HG02973 (cell line): ENCODE measurements around the gene PLEK.
"Not testable (repeated sequence)": the region's sequence is repeated elsewhere in the genome, so short reads cannot be mapped to it uniquely, and the experiment has no call there.

Source experiments
- ATAC-seq: cut with Tn5 transposase; IDR thresholded peaks from one replicate; pipeline ENCODE4 v1.9.1; 2021; ENCODE audit warnings: moderate library complexity; ENCODE audit not compliant: unreplicated experiment

The PLEK gene

DNA sequence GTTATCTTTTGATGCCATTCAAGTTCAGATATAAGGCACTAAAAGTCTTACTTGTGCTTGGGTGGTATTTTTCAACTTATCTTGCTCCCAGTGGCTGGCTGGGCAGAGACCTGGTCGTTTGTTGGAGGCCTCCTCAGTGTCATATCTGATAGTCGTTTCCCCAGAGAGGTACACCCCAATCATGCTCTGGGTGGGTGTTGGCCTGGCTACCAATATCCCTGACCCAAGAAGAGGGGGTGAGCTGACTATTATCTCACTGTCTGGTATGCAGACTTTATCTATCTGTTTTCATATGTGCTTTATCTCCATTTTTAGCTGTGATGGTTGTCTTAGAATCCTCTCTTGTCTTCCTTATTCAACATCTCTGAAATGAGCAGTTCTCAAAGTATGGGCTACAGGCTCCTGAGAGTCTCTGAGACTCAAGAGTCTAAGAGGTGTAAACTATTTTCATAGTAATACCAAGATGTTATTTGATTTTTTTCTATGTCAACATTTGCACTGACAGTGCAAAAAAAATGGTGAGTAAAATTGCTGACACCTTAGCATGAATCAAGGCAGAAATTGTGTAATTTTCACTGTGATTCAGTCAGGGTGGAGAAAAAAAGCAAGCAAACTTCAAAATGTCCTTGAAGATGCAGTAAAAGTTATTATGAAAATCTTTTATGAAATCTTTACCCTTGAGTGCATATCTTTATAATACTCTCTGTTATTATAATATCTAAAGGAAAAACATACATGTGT lies 12.3 kb upstream of the PLEK start:
- ATAC-seq = no peak

DNA sequence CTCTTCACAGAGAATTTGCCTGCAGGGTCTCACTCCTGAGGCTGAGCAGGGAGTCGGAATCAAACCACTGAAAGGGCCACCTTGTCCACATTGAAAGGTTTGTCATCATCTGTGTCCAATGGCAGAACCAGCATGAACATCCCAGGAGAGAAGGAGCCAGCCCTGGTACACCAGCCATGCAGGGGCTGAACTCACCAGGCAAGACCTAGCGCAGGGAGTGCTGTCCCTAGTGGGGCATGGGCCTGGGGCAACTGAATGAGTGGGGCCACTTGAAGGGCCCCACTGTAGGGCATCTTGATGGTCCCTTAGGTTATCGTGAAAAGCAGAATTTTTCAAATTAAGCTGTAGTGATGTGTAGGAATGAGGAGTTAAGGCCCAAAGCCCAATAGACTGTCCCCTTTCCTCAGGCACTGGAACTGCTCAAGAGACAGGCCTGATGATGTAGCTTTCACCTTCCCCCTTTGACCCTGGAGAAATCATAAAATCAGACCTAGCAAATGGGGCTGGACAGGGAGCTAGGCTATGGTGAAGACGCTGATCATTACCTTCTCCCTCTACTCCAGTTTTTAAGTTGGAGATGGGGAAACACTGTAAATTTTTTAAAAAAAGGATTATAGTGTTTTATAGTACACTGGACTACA lies 8.4 kb upstream of the PLEK start:
- ATAC-seq = no peak

DNA sequence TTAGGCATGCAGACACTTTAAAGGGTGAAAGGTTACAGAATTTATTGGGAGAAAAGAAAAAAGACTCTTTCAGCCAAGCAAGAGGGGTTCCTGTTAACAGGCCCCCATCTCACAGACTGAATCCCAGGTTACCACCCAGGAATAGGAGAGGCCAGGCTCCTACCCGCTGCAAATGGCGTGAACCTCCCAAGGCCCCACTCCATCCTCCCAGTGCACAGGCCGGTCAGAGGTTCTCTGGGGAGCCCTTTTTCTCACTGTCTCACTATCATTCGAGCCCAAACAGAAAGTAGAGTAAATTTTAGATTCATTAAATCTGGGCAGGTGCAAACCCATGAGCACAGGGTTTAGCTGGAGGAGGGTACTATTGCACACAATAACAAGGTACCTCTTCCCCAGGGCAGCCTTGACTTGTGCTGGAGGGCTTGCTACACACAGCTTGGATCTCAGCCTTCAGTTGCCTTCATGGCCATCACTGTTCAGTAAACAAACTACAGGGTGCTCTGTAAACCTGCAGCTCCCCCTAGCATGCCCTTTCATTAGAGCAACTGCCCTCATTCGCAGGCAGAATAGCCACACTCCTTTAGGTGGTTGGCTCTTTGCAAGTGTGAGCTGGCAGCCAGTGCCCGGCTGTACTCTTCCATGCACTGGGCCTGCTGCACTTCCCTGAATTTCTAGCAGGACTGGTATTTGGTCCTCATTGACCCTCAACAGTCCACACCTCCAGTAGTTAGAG lies 7.3 kb upstream of the PLEK start:
- peak; percentile 40 for ATAC-seq

DNA sequence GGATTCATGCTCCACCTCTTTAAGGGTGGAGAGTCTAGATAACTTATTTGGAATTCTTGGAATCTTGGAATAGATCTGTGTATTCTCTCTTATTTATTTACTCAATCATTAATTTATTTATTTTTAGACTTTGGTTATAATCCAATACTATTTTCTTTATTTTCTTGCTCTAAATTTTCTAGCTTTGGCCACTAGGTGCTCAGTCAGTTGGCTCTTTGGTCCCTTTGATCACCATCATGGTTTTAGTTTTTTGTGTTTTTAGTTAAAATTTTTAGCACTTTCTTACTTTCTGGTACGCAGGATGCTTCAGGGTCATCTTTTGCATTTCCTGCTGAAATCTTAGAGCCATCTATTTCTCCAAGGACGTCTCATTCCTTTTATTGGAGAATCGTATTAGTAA lies 5.2 kb upstream of the PLEK start:
- no peak for ATAC-seq

DNA sequence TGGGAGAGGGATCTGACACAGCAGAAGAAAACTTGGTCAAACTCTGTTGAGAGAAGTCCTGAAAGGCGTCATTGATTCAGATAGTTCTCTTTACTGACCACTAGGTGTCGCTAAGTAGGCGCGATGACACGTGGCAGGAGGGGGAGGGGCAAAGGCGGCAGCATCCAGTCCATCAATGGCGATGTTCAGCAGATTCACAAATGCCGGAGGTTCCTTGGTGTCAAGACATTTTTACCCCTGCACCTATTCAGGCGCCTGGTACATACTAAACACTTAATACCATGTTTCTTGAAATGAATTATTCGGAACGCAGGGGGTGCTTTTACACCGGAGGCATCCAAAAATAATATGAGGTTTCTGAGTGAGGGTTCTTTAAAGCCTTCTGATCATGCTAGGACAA lies 3.0 kb upstream of the PLEK start:
- peak; percentile 61 for ATAC-seq

DNA sequence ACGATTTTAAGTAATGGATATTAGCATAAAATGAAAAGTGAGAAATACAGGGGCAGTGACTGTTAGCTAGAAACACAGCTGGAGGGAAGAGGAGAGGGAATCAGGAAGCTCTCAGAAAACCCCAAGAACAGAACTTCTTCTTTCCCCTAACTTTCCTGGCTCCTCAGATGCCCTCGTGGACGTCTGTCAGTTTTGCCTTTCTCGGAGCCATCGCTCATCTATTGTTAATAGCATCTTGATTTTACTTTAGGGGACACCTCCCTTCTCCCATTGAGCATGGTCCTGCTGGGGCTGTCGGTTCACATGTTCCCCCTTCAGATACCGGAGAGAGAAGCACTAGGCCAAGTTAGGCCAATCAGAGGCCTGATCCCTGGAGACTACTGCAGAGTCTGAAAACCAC lies 2.3 kb upstream of the PLEK start:
- ATAC-seq = no peak

DNA sequence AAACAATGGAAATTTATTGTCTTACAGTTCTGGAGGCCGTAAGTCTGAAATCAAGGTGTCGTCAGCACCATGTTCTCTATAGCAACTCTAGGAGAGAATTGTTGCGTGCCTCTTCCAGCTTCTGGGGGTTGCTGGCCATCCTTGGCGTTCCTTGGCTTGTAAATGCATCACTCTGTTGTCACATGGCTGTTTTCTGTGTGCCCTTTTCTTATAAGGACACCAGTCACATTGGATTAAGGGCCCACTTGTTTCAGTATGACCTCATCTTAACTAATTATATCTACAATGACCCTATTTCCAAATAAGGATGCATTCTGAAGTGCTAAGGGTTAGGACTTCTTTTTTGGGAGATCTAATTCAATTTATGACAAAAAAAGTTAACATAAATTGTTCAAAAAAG lies 1.4 kb upstream of the PLEK start:
- no peak for ATAC-seq

DNA sequence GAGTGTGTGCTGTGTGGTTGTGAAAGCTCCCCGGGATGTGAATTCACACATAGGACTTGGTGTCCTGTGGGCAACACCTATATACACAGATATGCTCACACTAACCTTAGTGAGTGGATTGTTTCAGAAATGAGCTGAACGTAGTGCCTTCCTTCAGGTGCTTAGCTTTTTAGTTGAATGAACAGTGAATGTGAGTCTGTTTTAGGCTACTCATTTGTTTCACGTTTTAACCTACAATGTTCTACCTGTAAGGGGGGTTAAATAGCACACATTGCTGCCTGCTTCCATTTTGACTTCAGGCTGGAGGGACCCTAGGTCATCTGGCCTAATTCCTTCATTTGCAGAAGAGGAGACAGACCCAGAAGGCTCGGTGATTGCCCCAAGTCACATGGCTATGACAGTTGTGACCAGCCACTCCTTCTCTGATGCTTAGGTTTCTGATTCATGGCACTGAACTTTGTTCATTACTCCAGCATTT lies 1.0 kb downstream of the PLEK start:
- no peak for ATAC-seq

DNA sequence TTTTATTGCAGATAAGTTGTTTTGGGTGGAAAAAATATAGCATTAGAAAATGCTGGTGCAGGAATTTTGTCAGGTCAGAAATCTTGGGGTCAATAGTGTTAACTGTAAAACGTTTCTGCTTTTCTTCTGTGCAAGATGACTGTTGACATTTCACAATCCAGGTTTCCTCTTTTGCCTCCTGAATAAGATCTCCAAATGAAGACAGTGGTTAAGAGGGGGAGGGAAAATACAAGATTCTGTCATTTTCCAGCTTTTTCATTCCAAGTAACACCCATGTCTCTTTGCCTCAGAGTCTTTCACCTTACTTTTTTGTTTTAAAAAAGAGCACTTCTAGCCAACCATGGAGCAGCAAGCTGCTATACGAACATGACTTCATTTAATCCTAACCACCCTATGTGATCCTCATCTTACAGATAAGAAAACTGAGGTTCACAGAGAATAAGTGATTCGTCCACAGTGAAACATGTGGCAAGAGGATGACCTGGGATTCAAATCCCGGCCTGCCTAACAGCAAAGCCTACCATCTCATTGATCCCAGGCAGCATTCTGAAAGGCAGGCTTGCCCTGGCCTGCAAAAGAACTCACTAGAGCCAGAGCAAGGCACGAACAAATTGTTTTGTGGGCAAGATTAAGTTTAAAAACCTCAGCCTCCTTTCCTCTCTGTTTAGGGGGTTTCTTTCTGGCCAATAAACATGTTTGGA lies 3.0 kb downstream of the PLEK start:
- no peak for ATAC-seq

DNA sequence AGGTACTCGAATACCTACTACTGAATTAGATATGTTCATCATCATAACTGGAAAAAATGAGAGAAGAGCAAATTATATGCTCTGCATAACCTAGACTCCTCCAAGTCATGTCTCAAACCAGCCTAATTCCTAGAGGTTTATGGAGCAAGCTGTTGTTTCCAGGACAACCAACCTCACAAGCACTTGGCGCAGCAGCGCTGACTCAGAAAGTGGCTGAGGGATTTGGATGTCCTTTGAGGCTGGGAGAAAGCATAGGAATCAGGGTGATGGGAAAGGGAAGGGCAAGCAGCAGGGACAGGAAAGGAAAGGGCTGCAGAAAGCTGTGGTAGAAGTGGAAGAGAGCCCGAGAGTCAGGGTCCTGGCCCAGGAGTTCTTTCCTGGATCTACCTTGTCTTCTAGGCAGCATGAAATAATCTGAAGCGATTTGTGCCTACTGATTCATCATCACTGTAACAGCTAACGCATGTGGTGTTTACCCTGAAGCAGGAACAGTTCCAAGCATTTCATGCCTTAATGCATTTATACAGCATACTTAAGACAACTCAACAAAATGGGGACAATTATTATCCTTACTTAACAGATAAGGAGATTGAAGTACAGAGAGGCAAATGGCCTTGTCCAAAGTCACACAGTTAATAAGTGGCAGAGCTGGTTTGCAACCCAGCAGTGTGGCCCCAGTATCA lies 3.7 kb downstream of the PLEK start:
- no peak for ATAC-seq

DNA sequence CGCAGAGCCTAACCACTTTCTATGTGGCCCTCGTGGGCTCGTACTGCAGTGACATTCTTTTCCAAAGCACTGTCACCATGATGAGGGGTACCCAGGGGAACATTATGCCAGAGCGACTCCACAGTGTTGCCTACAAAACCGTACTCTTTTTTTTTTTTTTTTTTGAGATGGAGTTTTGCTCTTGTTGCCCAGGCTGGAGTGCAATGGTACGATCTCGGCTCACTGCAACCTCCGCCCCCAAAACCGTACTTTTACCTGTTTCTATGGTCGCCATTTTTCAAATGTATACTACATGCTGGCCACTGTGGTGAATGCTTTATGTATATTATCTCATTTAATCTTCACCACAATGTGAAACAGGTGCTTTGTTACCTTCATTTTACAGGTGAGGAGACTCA lies 4.3 kb downstream of the PLEK start:
- ATAC-seq = no peak

DNA sequence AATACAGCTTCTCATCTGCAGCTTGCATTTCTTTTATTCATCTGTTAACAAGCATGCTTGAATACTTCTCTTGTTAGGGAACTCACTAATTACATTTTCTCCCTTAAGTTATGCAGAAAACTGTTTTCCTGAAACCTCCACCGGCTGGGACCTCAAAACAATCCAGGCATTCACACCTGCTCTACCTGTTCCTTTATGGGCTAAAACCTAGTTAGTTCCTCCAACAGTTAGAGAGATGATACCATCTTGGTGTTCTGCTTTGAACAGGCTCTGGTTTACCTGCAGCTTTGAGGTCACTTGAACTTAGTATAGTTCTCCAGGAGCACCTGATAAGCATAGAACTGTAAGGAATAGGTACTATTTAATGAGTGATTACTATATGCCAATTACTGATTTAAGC lies 6.1 kb downstream of the PLEK start:
- no peak for ATAC-seq

DNA sequence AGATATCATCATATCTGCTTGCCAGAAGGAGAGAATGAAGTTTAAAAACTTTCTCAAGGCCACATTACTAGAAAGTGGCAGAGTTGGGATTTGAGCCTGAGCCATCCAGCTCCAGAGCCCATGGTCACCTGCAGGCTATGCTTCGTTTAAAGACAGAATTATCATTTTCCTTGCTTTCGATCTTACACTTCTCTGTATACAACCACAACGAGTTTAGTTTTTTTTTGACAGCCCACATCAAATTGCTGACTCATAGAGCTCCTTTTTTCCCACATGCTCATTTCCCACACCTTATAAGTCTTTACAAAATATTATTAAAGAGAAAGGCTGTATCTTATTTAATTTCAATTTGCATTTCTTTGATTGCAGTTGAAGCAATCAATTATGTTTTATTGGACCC lies 6.5 kb downstream of the PLEK start:
- ATAC-seq = no peak

DNA sequence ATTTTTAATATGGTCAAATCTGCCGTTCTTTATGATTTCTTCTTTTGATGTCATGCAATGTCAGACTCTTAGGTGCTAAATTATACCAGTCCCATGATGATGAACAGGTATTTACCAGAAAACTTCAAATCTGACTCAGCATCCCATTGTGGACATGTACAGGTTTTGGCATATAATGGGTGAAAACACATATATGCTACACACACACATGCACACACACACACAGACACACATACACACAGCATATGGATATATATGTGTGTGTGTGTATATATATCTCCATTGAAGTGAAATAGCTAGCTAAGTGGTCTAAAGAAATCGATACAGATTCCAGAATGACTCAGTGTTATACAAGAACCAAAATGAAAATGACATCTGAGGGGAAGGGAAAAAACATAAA lies 7.4 kb downstream of the PLEK start:
- ATAC-seq = no peak

DNA sequence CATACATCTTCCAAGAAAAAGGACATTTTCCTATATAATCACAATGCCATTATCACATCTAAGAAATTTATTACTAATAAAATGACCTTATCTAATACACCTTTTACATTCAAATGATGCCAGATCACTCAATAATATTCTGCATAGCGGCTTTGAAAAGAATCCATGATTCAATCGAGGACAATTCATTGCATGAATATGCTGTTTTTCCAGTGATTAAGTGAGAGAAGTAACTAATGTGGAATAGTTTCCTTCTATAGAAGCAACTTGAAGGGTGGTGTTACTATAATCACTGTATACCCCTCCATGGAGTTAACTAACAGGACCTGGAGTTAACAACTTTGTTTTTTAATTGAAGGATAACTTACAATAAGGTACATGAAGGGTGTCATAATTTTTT lies 9.1 kb downstream of the PLEK start:
- ATAC-seq = no peak

DNA sequence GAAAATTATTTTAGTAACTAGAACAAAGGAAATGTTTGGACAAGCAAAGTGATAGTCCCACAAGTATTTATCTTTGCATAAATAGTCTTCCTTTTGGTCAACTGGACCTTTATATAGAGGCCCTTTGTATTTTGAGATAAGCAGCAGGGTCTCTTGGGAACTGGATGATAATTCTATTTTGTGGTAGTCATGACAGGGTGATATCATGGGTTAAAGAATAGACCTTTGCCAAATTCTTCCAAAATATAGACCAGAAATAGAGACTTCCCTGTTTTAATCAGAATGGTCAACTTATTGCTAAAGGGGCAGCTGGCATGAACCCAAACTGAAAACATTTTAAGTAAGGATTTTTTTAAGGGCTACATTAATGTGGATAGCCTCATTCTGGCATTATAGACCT lies 10.5 kb downstream of the PLEK start:
- no peak for ATAC-seq

DNA sequence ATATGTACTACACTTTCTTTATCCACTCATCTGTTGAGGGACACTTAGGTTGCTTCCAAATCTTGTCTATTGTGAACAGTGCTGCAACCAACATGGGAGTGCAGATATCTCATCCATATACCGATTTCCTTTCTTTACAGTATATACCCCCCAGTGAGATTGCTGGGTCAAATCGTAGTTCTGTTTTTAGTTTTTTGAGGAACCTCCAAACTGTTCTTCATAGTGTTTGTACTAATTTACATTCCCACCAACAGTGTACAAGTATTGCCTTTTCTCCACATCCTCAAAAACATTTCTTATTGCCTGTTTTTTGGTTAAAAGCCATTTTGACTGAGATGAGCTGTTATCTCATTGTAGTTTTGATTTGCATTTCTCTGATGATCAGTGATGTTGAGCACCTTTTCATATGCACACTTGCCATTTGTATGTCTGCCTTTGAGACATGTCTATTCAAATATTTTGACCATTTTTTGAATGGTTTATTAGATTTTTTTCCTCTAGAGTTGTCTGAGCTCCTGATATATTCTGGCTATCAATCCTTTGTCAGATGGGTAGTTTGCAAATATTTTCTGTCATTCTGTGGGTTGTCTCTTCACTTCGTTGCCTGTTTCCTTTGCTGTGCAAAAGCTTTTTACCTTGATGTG lies 12.2 kb downstream of the PLEK start:
- no peak for ATAC-seq

DNA sequence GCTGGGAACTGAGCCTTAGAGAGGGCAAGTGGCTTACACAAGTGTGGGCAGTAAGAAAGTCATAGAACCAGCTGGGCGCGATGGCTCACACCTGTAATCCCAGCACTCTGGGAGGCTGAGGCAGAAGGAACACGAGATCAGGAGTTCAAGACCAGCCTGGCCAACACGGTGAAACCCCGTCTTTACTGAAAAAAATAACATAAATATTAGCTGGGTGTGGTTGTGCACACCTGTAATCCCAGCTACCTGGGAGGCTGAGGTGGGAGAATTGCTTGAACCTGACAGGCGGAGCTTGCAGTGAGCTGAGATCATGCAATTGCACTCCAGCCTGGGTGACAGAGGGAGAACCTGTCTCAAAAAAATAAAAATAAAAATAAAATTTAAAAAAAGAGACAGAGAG lies 13.7 kb downstream of the PLEK start:
- not testable (repeated sequence) for ATAC-seq

DNA sequence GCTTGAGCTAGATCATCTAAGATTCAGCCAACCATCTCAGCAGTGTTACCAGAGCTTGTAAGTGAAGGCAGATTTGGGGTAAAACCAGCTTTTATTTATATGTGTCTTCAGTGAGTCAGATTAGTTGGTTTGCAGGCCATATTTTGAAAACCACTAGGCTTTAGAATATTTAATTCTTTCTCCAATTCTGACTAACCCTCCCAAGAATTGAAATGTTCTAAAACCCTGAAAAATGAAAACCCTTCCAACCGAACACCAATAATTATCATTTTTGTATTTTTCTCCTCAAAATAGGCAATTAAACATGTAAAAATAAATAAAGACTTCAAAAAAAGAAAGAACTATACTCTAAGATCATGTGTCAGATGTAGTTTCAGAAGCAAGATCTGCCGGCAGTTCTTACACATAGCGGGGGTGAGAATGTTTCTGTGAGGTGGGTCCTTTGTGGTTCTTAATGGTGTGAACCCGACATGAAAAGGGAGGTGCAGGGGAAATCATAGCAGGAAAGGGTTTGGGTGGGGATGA lies 14.2 kb downstream of the PLEK start:
- ATAC-seq = no peak

DNA sequence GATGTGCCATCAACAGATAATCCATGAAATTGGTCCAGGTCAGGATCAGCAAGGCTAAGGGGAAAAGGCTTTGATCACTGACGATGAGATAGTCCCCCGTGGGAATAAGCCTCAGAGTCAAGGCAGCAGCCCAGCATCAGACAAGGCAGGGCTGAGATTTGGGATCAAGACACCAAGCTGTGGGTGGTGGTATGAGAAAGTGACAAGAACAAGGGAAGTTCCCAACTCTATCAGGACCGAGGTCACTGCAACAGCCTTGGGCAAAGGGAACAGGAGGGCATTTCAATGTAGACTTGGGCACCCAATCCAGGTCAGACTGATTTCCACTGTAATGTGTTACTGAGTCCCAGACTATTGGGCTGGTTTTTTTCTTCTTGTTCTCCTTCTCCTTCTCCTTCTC lies 18.7 kb downstream of the PLEK start:
- ATAC-seq = no peak
